Measurements from ENCODE around the gene FAM240A.

Gene FAM240A

GRCh38 chr3:46628901-46629369, 16.6 kb downstream of the FAM240A start:
- DNase-seq, result no peak

- peak; percentile 59 for DNase-seq
Observed at GRCh38 chr3:46629551-46630517, 17.5 kb downstream of the FAM240A start.

GRCh38 chr3:46632792-46633191, 20.5 kb downstream of the FAM240A start:
- DNase-seq, result no peak

- DNase-seq, result no peak
Observed at GRCh38 chr3:46634856-46635255, 22.5 kb downstream of the FAM240A start.

- no peak for DNase-seq
Observed at GRCh38 chr3:46639221-46639620, 26.9 kb downstream of the FAM240A start.

- no peak for DNase-seq
Observed at GRCh38 chr3:46640927-46641326, 28.6 kb downstream of the FAM240A start.

GRCh38 chr3:46642971-46643370, 30.6 kb downstream of the FAM240A start:
- DNase-seq, result no peak

GRCh38 chr3:46643701-46644100, 31.4 kb downstream of the FAM240A start:
- no peak for DNase-seq

GRCh38 chr3:46646700-46647099, 34.4 kb downstream of the FAM240A start:
- DNase-seq, result no peak

GRCh38 chr3:46648096-46648495, 35.8 kb downstream of the FAM240A start:
- DNase-seq, result no peak

GRCh38 chr3:46649436-46649835, 37.1 kb downstream of the FAM240A start:
- DNase-seq, result no peak

GRCh38 chr3:46651084-46651483, 38.8 kb downstream of the FAM240A start:
- no peak for DNase-seq

- DNase-seq, result no peak
Observed at GRCh38 chr3:46655271-46655670, 42.9 kb downstream of the FAM240A start.

GRCh38 chr3:46656778-46657556, 44.6 kb downstream of the FAM240A start:
- no peak for DNase-seq

- no peak for DNase-seq
Observed at GRCh38 chr3:46659285-46659684, 47.0 kb downstream of the FAM240A start.

GRCh38 chr3:46660003-46660402, 47.7 kb downstream of the FAM240A start:
- no peak for DNase-seq

- DNase-seq, result no peak
Observed at GRCh38 chr3:46660543-46661523, 48.5 kb downstream of the FAM240A start.

GRCh38 chr3:46661776-46662766, 49.7 kb downstream of the FAM240A start:
- no peak for DNase-seq

- no peak for DNase-seq
Observed at GRCh38 chr3:46662771-46663551, 50.6 kb downstream of the FAM240A start.

- DNase-seq, result no peak
Observed at GRCh38 chr3:46663591-46664135, 51.3 kb downstream of the FAM240A start.

All from activated T-cell treated with anti-CD3 and anti-CD28 coated beads for 4 hours (primary cell).